Body of pancreas (tissue), 4 donors: Measurements from ENCODE around the gene ABLIM1.

ENCODE experiments used
- CTCF ChIP-seq, 7 experiments: fragments of 450-650 bp in 4 of 7; fragments of 200-600 bp in 3 of 7; sonication (generic) in 3 of 7; IDR thresholded peaks; one replicate each; pipeline ENCODE4 v1.5.1; 2016 to 2019; ENCODE audit warnings: antibody characterized with exemption in 7 of 7
- POLR2A ChIP-seq, 3 donors: fragments of 450-650 bp; IDR thresholded peaks; one replicate each; pipeline ENCODE4 v1.6.1; 2016; ENCODE audit warnings: antibody characterized with exemption in 3 of 3, mild to moderate bottlenecking in 2 of 3

DNA sequence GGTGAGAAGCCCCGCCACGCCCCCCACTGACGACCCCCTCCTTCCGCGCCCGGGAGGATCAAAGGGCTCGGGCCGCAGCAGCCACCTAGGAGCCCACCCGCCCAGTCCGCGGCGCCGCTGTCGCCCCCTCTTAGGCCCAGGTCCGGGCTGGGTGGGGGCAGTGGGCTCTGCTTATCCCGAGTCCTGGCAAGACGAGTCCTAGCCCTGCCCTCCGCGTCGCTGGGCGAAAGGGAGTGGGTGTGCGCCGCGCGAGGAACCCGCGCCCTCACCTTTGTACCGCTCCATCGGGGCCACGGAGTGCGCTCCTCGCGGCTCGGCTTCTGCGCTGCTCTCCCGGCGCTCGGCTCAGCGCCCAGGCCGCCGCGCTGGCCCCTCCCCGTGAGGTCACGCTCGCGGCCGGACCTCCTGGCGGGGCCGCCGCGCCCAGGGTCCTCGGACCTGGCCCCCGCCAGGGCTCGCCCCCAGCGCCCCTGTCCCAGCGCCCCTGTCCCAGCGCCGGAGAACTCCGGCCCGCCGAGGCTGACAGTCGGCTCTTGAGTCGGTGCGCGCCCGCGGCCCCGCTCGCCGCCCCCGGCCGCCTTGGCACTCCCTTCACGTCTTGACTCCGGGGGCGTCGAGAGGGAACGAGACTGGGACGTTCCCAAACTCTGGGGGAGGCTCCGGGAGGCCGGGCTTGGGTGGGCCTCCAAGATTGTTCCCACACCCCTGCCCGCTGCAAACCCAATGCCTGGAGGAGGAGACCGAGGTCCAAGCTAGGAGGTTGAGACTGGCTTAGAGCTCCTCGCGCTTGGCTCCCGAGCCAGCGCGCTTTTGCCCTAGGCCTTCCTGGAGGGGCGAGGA, 253.7 kb downstream of the ABLIM1 start, which contains the start of gene AFAP1L2:
- TF ChIP-seq CTCF (IDR thresholded peaks at IDR 0.05) (no peak), POLR2A (IDR thresholded peaks at IDR 0.05) (peak; percentile 40 to 64 (median 62))
